GM12878 (cell line): ENCODE measurements around the gene SLITRK6.

Source experiments
- BHLHE40 ChIP-seq, 2 experiments: fragments of 450-650 bp in 1 of 2; IDR thresholded peaks; 2 replicates each; pipeline ENCODE4 v1.6.1; 2011 to 2017; ENCODE audit warnings: low read depth in 2 of 2, borderline replicate concordance in 1 of 2, improper control_type of control experiment in 1 of 2, low read length in 1 of 2, mild to moderate bottlenecking in 1 of 2
- MXI1 ChIP-seq: fragments of 150-350 bp; IDR thresholded peaks from 2 replicates; pipeline ENCODE4 v1.6.1; 2011; ENCODE audit warnings: low read depth, mild to moderate bottlenecking, inconsistent platforms, low read length, improper control_type of control experiment
- TF ChIP-seq, protein P1 (sequence below), 3 experiments: IDR thresholded peaks in 2 of 3; conservative IDR thresholded peaks in 1 of 3; 2 replicates each; pipeline ENCODE4 v1.5.1; 2011; ENCODE audit warnings: low read depth in 3 of 3, low read length in 3 of 3, mild to moderate bottlenecking in 3 of 3, control low read depth in 2 of 3, moderate library complexity in 2 of 3, inconsistent platforms in 1 of 3, mixed read lengths in 1 of 3; ENCODE audit not compliant: control insufficient read depth in 2 of 3, insufficient read depth in 1 of 3; ENCODE audit errors: extremely low read depth in 1 of 3
- TF ChIP-seq, protein P2 (sequence below): fragments of 450-650 bp; IDR thresholded peaks from 2 replicates; pipeline ENCODE4 v1.6.1; 2016; ENCODE audit warnings: mild to moderate bottlenecking

DNA sequence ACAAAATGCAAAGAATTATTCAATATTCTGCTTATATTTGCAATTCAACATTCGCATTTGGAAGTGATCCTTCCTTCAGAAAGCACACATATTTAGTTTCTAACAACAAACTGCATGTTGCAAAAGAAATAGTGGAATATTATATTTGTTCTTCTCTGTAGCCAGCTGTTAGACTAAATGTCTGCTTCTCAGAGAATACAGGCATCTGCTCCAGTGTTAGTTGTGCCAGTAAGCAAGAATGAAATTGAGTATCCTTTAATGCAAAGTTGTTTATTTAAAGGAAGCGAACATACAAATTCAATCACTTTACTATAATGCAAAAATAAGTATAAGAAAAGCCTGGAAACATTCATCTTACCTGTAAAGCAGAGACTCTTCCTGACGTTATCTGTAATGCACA, 663 bp downstream of the SLITRK6 start:
- TF ChIP-seq, protein P1, sequence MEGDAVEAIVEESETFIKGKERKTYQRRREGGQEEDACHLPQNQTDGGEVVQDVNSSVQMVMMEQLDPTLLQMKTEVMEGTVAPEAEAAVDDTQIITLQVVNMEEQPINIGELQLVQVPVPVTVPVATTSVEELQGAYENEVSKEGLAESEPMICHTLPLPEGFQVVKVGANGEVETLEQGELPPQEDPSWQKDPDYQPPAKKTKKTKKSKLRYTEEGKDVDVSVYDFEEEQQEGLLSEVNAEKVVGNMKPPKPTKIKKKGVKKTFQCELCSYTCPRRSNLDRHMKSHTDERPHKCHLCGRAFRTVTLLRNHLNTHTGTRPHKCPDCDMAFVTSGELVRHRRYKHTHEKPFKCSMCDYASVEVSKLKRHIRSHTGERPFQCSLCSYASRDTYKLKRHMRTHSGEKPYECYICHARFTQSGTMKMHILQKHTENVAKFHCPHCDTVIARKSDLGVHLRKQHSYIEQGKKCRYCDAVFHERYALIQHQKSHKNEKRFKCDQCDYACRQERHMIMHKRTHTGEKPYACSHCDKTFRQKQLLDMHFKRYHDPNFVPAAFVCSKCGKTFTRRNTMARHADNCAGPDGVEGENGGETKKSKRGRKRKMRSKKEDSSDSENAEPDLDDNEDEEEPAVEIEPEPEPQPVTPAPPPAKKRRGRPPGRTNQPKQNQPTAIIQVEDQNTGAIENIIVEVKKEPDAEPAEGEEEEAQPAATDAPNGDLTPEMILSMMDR (IDR thresholded peaks at IDR 0.05 in 2 of 3, conservative IDR thresholded peaks at IDR 0.05 in 1 of 3; ENCODE audit: control insufficient read depth in 2 of 3, extremely low read depth in 1 of 3, insufficient read depth in 1 of 3, low read depth in 3 of 3, low read length in 3 of 3) = no peak
- TF ChIP-seq MXI1 = no peak
- TF ChIP-seq BHLHE40 (IDR thresholded peaks at IDR 0.05; ENCODE audit: borderline replicate concordance in 1 of 2, low read depth in 2 of 2, low read length in 1 of 2) = no peak
- TF ChIP-seq, protein P2, sequence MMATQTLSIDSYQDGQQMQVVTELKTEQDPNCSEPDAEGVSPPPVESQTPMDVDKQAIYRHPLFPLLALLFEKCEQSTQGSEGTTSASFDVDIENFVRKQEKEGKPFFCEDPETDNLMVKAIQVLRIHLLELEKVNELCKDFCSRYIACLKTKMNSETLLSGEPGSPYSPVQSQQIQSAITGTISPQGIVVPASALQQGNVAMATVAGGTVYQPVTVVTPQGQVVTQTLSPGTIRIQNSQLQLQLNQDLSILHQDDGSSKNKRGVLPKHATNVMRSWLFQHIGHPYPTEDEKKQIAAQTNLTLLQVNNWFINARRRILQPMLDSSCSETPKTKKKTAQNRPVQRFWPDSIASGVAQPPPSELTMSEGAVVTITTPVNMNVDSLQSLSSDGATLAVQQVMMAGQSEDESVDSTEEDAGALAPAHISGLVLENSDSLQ = no peak
